ENCODE results near the gene TOX3.

DNA sequence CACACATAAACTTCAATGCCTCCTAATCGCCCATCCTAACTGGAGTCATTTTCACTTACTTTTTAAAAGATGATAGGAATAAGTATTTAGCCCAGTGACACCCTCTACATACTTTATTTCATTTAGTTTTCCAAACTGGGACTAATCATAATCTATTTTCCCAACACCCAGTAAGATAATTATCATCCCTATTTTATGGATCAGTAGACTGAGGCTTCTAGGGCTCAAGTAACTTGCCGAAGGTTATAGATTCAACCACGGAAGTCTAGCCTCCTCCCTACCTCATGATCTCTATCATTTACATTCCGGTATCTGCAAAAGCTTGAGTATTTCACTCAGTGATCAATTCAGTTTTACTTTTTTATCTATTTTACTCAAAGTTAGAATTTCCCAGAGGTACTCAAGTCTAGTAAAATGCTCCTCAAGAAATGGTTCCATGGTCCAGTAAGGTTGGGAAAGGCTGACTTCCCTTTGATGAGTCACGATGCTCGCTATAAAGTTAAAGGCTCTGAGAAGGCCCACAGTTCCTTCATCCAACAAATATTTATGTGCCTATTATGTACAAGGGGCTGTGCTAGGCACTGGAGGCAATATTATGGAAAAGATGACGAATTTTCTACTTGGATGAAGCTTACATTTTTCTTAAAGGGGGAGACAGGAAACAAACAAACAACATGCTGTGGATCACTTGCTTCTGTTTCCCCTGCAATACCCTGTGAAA, 75.1 kb downstream of the TOX3 start:
- TF ChIP-seq, protein P1, sequence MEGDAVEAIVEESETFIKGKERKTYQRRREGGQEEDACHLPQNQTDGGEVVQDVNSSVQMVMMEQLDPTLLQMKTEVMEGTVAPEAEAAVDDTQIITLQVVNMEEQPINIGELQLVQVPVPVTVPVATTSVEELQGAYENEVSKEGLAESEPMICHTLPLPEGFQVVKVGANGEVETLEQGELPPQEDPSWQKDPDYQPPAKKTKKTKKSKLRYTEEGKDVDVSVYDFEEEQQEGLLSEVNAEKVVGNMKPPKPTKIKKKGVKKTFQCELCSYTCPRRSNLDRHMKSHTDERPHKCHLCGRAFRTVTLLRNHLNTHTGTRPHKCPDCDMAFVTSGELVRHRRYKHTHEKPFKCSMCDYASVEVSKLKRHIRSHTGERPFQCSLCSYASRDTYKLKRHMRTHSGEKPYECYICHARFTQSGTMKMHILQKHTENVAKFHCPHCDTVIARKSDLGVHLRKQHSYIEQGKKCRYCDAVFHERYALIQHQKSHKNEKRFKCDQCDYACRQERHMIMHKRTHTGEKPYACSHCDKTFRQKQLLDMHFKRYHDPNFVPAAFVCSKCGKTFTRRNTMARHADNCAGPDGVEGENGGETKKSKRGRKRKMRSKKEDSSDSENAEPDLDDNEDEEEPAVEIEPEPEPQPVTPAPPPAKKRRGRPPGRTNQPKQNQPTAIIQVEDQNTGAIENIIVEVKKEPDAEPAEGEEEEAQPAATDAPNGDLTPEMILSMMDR (conservative IDR thresholded peaks at IDR 0.05) = no peak
- no peak for TF ChIP-seq ZFX (IDR thresholded peaks at IDR 0.05)

Measured in C4-2B (cell line).